DOHH2 (cell line): Measurements from ENCODE around the gene BTBD7.

Experiments
- H3F3A ChIP-seq: fragments of 200-600 bp; sonication (generic), shearing (Covaris generic); 2 replicates; pipeline ENCODE4 v1.6.0; 2016; ENCODE audit warnings: antibody characterized with exemption, mild to moderate bottlenecking; ENCODE audit not compliant: control insufficient read depth, insufficient read depth
- H3K27ac ChIP-seq: fragments of 200-600 bp; sonication (generic); 2 replicates; pipeline ENCODE4 v1.5.1; 2014; ENCODE audit warnings: low read depth, mild to moderate bottlenecking, low read length, moderate library complexity
- H3K27me3 ChIP-seq: fragments of 200-600 bp; sonication (generic); 2 replicates; pipeline ENCODE4 v1.6.1; 2014; ENCODE audit warnings: mild to moderate bottlenecking, low read length, mixed read lengths; ENCODE audit not compliant: control insufficient read depth
- H3K36me3 ChIP-seq: fragments of 200-600 bp; sonication (generic); 2 replicates; pipeline ENCODE4 v1.6.1; 2014; ENCODE audit warnings: mild to moderate bottlenecking, low read length, moderate library complexity, mixed read lengths; ENCODE audit not compliant: control insufficient read depth
- H3K4me1 ChIP-seq: fragments of 200-600 bp; sonication (generic); 2 replicates; pipeline ENCODE4 v1.6.1; 2014; ENCODE audit warnings: mild to moderate bottlenecking, low read length, mixed read lengths; ENCODE audit not compliant: control insufficient read depth
- H3K4me2 ChIP-seq: fragments of 200-600 bp; sonication (generic); 2 replicates; pipeline ENCODE4 v1.6.0; 2014; ENCODE audit warnings: mild to moderate bottlenecking, low read length, moderate library complexity
- H3K4me3 ChIP-seq: fragments of 200-600 bp; sonication (generic); 2 replicates; pipeline ENCODE4 v1.5.1; 2014; ENCODE audit warnings: mild to moderate bottlenecking, low read length, mixed read lengths
- H3K79me2 ChIP-seq: fragments of 200-600 bp; sonication (generic); 2 replicates; pipeline ENCODE4 v1.6.1; 2014; ENCODE audit warnings: mild to moderate bottlenecking, low read length, mixed read lengths; ENCODE audit not compliant: control insufficient read depth
- H3K9me2 ChIP-seq: fragments of 200-600 bp; sonication (generic); replicated peaks from 2 replicates; pipeline ENCODE4 v1.6.1; 2014; ENCODE audit warnings: mild to moderate bottlenecking, low read length, mixed read lengths; ENCODE audit not compliant: control insufficient read depth
- H3K9me3 ChIP-seq: fragments of 200-600 bp; sonication (generic); 2 replicates; pipeline ENCODE4 v1.6.1; 2014; ENCODE audit warnings: antibody characterized with exemption, low read length, mixed read lengths; ENCODE audit not compliant: control insufficient read depth, insufficient read depth
- H4K20me1 ChIP-seq: fragments of 200-600 bp; sonication (generic); 2 replicates; pipeline ENCODE4 v1.6.0; 2014; ENCODE audit warnings: low read depth, mild to moderate bottlenecking, antibody characterized with exemption, low read length, moderate library complexity; ENCODE audit not compliant: control insufficient read depth, insufficient read depth
- EZH2phosphoT487 ChIP-seq: fragments of 200-600 bp; sonication (generic); IDR thresholded peaks from 2 replicates; pipeline ENCODE4 v1.6.1; 2017; ENCODE audit warnings: borderline replicate concordance, mild to moderate bottlenecking, antibody characterized with exemption, low read length, moderate library complexity, mixed read lengths
- TF ChIP-seq, protein P1 (sequence below): fragments of 200-600 bp; sonication (generic); IDR thresholded peaks from one replicate; pipeline ENCODE4 v1.5.1; 2014; ENCODE audit warnings: antibody characterized with exemption, mild to moderate bottlenecking, low read depth, low read length; ENCODE audit not compliant: poor library complexity, severe bottlenecking

The BTBD7 gene

DNA sequence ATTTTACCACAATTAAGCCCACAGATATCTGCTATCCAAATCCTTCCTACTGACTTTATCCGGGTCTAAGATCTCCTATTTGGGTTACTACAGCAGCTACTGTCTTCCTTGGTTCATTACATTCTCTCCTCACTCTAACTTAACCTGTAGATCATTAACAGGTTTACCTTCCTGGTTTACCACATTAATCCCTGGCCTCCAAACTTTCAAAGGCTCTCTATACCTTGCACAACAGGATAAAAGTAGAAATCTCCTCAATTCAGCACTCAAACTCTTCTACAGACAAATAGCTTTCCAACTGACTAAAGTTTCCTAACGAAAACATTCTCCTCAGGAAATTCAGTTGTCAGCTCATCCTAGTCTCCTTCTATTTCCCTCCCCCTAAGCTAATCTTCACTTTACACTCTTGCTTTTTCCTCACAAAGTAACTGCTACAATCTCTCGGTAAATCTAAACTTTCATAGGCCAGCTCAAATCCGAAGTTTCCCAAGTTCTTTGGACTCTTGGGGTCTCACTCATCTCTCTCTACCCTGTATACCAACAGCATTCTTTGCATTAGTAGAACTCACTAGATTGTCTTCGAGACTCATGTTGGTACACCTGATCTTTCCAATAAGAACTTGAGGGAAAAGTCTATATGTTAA, 2.7 kb downstream of the BTBD7 start:
- H3K79me2 ChIP-seq, result peaks cover 92% of the 10 kb centered on the region
- H3K9me3 ChIP-seq, result no peaks in the 10 kb centered on the region
- no peaks in the 10 kb centered on the region; the same call in 1 of the 2 replicates for H3K9me2 ChIP-seq
- no peak overlapping the region for H3K4me2 ChIP-seq
- peaks cover 15% of the 10 kb centered on the region; the same call in 1 of the 2 replicates for H4K20me1 ChIP-seq
- peaks cover 35% of the 10 kb centered on the region for H3K4me1 ChIP-seq
- H3F3A ChIP-seq, result peaks cover 6% of the 10 kb centered on the region; the same call in 1 of the 2 replicates
- H3K4me3 ChIP-seq, result no peak overlapping the region
- H3K36me3 ChIP-seq, result 0 out of 2 replicates have a peak, but pooled peaks cover 5% of the 10 kb centered on the region
- no peaks in the 10 kb centered on the region for H3K27me3 ChIP-seq
- TF ChIP-seq, protein P1, sequence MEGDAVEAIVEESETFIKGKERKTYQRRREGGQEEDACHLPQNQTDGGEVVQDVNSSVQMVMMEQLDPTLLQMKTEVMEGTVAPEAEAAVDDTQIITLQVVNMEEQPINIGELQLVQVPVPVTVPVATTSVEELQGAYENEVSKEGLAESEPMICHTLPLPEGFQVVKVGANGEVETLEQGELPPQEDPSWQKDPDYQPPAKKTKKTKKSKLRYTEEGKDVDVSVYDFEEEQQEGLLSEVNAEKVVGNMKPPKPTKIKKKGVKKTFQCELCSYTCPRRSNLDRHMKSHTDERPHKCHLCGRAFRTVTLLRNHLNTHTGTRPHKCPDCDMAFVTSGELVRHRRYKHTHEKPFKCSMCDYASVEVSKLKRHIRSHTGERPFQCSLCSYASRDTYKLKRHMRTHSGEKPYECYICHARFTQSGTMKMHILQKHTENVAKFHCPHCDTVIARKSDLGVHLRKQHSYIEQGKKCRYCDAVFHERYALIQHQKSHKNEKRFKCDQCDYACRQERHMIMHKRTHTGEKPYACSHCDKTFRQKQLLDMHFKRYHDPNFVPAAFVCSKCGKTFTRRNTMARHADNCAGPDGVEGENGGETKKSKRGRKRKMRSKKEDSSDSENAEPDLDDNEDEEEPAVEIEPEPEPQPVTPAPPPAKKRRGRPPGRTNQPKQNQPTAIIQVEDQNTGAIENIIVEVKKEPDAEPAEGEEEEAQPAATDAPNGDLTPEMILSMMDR, result no peak
- no peak for TF ChIP-seq EZH2phosphoT487
- no peak overlapping the region for H3K27ac ChIP-seq

DNA sequence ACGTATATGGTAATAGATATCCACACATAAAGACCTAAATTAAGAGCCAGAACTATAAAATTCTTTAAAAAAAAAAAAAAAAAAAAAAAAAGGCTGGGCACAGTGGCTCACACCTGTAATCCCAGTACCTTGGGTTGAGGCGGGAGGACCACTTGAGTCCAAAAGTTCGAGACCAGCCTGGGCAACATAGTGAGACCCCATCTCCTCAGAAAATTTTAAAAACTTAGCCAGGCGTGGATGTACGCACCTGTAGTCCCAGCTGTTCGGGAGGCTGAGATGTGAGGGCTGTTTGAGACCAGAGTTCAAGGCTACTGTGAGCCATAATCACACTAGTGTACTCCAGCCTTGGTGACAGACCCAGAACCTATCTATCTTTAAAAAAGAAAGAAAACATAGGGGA, 4.3 kb downstream of the BTBD7 start:
- no peak for TF ChIP-seq EZH2phosphoT487
- TF ChIP-seq, protein P1, result no peak
- H3K36me3 ChIP-seq, result peaks cover 18% of the 10 kb centered on the region
- peaks cover 18% of the 10 kb centered on the region; the same call in 1 of the 2 replicates for H4K20me1 ChIP-seq
- no peak overlapping the region for H3K27ac ChIP-seq
- H3K9me3 ChIP-seq, result no peaks in the 10 kb centered on the region
- no peaks in the 10 kb centered on the region for H3K27me3 ChIP-seq
- no peak overlapping the region for H3K4me2 ChIP-seq
- H3K4me1 ChIP-seq, result peaks cover 28% of the 10 kb centered on the region
- H3K9me2 ChIP-seq, result no peaks in the 10 kb centered on the region
- peaks cover 97% of the 10 kb centered on the region for H3K79me2 ChIP-seq
- H3F3A ChIP-seq, result peaks cover 3% of the 10 kb centered on the region; the same call in 1 of the 2 replicates
- no peak overlapping the region for H3K4me3 ChIP-seq

DNA sequence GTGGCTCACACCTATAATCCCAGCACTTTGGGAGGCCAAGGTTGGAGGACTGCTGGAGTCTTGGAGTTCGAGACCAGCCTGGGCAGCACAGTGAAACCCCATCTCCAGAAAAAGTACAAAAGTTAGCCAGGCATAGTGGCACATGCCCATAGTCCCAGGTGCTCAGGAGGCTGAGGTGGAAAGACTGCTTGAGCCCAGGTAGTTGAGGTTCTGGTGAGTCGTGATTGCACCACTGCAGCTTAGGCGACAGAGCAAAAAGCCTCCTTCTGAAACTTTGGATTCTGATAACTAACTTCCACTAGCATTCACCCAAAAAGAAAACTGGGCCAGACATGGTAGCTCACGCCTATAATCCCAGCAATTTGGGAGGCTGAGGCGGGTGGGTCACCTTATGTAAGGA, 6.6 kb downstream of the BTBD7 start:
- H3K27me3 ChIP-seq, result no peaks in the 10 kb centered on the region
- H4K20me1 ChIP-seq, result peaks cover 14% of the 10 kb centered on the region; the same call in 1 of the 2 replicates
- H3K4me3 ChIP-seq, result no peak overlapping the region
- H3K79me2 ChIP-seq, result peaks cover 98% of the 10 kb centered on the region
- H3K36me3 ChIP-seq, result peaks cover 24% of the 10 kb centered on the region
- TF ChIP-seq EZH2phosphoT487, result no peak
- TF ChIP-seq, protein P1, result no peak
- H3K4me1 ChIP-seq, result peaks cover 20% of the 10 kb centered on the region
- no peak overlapping the region for H3K4me2 ChIP-seq
- peaks cover 3% of the 10 kb centered on the region; the same call in 1 of the 2 replicates for H3F3A ChIP-seq
- H3K9me2 ChIP-seq, result no peaks in the 10 kb centered on the region
- H3K9me3 ChIP-seq, result no peaks in the 10 kb centered on the region
- no peak overlapping the region for H3K27ac ChIP-seq
